Endothelial cell of hepatic sinusoid (primary cell): Measurements from ENCODE around the gene CCHCR1.

ENCODE experiments used
- in situ Hi-C: cut with HindIII; loops from 2 replicates; pipeline ENCODE4 v1.10.0; 2017; ENCODE audit warnings: low sequenced_read_pairs

Gene CCHCR1

DNA sequence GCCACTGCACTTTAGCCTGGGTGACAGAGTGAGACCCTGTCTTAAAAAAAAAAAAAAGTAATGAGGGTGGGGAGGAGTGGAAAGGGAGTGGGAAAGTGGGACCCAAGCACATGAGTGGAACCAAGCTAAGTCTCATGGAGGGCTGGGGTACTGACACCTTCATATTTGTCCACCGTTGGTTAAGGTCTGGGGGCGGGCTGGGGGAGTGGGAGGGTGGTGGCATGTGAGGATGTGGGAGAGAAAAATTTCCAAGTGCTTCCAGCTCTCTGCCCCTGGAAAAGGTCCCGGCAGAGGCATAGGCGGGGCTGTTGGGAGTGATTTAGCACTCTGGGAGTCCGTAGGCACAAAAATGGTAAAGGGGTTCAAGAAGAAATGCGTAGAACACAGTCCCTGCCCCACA, 24.8 kb downstream of the CCHCR1 start:
- in situ Hi-C loops: no loop called here

GRCh38 chr6:31131595-31131994, 26.0 kb downstream of the CCHCR1 start:
- in situ Hi-C loops: no loop called here

GRCh38 chr6:31130751-31131150, 26.9 kb downstream of the CCHCR1 start:
- in situ Hi-C loops: no loop called here

- in situ Hi-C loops: loop anchor here (5.0 kb wide), 1 partner anchor 53 kb away; no protein-coding TSS in a partner anchor
Observed at GRCh38 chr6:31129130-31129529, 28.5 kb downstream of the CCHCR1 start.

- in situ Hi-C loops: loop anchor here (5.0 kb wide), 1 partner anchor 54 kb away; no protein-coding TSS in a partner anchor
Observed at GRCh38 chr6:31128093-31128676, 29.4 kb downstream of the CCHCR1 start.

- in situ Hi-C loops: loop anchor here (5.0 kb wide), 1 partner anchor 56 kb away; no protein-coding TSS in a partner anchor
Observed at GRCh38 chr6:31126396-31127175, 31.0 kb downstream of the CCHCR1 start.

- in situ Hi-C loops: loop anchor here (5.0 kb wide), 1 partner anchor 57 kb away; no protein-coding TSS in a partner anchor
Observed at GRCh38 chr6:31125586-31126363, 31.8 kb downstream of the CCHCR1 start.

GRCh38 chr6:31125162-31125561, 32.4 kb downstream of the CCHCR1 start:
- in situ Hi-C loops: loop anchor here (5.0 kb wide), 1 partner anchor 57 kb away; no protein-coding TSS in a partner anchor

- in situ Hi-C loops: no loop called here
Observed at GRCh38 chr6:31122791-31123706, 34.6 kb downstream of the CCHCR1 start.

DNA sequence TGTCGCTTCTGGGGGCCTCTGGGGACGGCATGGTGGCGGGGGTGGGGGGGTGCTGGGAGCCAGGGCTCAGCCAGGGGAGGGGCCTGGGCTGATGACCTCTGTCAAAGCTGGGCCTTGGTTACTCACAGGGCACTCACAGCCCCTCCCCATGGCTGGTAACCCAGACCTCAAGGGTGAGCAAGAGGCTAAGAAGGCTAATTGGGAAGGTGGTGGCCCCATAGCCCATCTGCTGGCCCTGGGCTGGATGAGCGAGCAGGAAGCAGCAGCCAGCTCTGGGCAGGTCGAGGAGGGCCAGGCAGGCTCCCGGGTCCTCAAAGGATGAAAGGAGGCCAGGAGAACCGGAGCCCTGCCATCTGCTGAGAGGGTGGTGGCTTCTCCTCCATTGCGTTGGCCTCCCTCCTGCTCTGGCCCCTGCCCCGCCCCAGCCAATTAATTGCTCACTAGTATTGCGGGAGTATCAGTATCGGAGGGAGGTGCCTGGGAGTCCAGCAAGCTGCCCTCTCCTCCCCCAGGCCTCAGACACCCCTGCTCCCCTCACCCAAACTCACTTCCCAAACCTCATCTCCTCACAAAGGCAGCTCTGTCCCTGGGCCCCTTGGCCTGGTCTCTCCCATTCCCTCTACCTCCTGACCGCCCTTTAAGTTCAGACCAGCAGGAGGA, 36.3 kb downstream of the CCHCR1 start:
- in situ Hi-C loops: no loop called here

DNA sequence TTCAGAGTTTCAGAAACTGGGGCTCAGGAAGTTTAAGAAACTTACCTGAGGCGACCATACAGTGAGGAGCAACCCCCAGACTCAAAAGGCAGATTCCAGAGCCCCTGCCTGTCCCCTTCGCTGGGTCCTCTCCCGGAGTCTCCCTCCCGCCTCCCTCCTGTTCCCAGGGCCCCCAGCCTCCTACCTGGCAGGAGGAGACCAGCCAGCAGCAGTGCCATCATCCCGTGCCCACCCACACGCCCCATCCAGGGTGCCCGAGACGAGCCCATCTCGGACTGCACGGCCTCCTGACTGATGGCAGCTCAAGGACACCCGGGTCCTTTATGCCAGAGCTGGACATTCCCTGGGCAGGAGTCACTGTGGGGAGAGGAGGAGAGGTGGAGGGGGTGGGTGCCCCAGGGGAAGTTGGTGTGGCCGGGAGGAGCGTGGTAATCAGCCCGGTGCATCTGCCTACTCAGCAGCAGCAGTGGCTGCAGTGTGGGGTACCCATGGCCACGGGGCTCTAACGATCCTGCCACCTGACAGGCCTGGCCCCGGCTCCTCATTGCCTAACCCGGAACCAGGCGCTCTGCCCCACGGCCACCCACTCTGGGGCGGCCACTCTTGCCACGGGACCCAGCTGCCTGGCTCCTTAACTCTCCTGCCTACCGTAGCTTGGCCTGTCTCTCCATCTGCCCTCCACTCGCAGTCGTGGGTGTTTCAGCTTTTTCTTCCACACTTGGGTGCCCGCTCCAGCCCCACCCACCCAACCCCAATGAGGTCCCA, 37.3 kb downstream of the CCHCR1 start, which contains the start of gene CDSN:
Gene CDSN (minus strand): TSS at position 296 of the 765 bp plus-strand sequence. CDS start 27 bp downstream, at position 269.
- in situ Hi-C loops: no loop called here

GRCh38 chr6:31118178-31118577, 39.4 kb downstream of the CCHCR1 start:
- in situ Hi-C loops: no loop called here

DNA sequence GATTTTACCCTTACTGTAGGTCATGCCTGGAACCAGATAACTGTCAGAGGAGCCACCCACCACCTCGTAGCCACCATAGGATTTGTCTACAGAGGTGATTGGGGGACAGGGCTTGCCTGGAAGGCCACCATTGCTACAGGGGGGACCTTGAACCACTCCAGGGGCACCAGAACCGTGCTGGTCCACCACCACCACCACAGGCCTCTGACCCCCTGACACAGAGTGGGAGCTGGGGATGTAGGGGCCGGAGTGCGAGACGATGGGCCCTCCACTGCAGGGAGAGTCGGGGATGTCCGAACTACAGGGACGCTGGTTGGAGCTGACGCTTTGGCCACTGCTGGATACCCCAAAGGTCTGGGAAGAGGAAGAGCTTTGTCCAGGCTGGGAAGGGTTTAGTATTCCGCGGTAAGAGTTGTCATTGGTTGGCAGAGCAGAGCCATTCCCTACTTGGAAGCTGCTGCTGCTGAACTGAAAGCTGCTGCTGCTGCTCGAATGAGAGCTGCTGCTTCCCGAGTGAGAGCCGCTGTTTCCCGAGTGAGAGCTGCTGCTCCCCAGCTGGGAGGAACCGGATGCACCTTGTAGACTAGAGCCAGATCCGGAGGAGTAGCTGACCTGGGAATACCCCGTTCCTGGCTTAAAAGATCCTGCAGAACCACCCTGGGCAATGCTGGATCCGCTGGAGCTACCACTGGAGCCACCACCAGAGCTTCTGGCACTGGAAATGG, 40.8 kb downstream of the CCHCR1 start:
- in situ Hi-C loops: no loop called here

- in situ Hi-C loops: no loop called here
Observed at GRCh38 chr6:31115941-31116560, 41.6 kb downstream of the CCHCR1 start.

DNA sequence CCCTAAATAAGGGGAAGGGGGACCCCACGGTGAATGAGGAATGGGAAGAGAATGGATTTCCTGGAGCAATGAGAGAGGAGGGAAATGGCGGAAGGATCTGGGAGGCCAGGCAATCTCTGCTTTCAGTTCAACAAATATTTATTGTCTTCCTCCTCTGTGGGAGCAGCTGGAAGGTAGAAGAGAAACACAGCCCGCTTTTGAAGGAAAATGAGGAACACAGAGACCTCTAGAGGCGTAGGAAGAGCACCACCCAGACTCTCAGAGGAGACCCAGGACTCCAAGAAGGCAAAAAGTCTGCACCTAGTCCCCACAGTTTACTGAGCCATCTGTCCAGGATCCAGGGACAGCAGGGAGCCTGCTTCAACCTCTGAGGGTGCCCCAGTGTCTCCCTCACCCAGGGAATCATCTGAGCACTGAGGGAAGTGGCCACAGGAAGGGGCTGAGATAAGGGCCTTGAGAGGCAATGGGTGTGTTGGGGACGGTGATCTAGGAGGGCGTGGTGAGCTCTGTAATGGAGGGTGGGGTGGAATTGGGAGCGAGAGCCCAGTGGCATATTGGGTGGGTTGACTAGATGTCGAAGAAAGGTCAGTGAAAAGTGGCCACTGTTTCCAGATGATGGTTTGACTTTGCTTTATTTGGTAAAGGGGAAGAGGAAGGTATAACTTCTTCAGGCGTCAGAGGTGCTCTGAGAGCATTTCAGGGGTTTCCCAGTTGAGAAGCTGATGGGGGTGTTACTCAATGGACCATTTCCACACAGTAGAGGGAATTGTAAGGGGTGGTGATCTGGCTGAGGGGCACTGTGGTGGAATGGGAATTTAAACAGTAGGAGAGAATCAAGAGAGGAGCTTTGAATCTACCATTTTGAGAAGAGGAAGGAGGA, 42.4 kb downstream of the CCHCR1 start:
- in situ Hi-C loops: no loop called here

- in situ Hi-C loops: no loop called here
Observed at GRCh38 chr6:31114541-31114878, 43.1 kb downstream of the CCHCR1 start, which contains the start of gene PSORS1C1. PSORS1C1 (plus strand) TSS chr6:31114800; CDS start chr6:31129633, 14,833 bp downstream.
